HG02840 (cell line): Measurements from ENCODE around the gene HCAR1.
"Not testable (repeated sequence)": the region's sequence is repeated elsewhere in the genome, so short reads cannot be mapped to it uniquely, and the experiment has no call there.

ENCODE experiments used
- ATAC-seq: cut with Tn5 transposase; IDR thresholded peaks from one replicate; pipeline ENCODE4 v1.9.1; 2021; ENCODE audit warnings: mild to moderate bottlenecking, moderate library complexity, moderate number of reproducible peaks; ENCODE audit not compliant: unreplicated experiment, low FRiP score

The HCAR1 gene, protein sequence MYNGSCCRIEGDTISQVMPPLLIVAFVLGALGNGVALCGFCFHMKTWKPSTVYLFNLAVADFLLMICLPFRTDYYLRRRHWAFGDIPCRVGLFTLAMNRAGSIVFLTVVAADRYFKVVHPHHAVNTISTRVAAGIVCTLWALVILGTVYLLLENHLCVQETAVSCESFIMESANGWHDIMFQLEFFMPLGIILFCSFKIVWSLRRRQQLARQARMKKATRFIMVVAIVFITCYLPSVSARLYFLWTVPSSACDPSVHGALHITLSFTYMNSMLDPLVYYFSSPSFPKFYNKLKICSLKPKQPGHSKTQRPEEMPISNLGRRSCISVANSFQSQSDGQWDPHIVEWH

DNA sequence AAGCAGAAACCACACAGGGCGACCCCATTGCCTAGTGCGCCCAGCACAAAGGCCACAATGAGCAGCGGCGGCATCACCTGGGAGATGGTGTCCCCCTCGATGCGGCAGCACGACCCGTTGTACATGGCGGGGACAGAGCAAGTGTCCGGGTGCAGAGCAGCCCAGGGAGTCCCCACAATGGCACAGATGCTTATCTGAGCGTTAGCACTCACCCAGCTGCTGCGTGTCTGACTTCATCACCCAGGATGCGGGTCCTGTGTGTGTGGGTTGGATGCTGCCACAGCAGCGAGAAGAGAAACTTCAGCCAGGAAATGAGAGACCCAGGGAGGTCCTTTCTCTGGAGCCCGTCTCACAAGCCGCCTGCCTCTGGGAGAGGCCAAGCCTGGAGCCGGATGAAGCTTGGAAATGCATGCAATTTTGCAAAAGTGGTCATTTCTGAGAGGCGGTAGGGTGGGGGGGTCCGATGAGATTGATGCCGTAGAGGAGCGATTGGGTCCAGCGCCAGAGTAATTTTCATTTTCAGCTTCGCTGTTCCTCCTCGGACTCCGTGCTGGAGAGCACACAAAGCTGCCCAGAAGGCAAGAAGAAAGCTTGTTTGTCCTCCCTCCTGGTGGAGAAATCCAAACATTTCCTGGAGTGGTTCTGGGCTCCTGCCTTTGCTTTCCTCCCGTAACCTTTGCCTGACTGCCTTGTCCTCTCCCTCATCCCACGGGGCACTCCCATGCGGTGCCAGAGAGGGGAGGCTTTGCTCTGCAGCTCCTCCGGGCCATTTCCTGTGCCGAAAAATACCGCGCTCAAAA lies at the start of gene HCAR1:
HCAR1 (minus strand) TSS at position 630 of the 800 bp plus-strand sequence; CDS start at position 125, 505 bp downstream.
- ATAC-seq = no peak

DNA sequence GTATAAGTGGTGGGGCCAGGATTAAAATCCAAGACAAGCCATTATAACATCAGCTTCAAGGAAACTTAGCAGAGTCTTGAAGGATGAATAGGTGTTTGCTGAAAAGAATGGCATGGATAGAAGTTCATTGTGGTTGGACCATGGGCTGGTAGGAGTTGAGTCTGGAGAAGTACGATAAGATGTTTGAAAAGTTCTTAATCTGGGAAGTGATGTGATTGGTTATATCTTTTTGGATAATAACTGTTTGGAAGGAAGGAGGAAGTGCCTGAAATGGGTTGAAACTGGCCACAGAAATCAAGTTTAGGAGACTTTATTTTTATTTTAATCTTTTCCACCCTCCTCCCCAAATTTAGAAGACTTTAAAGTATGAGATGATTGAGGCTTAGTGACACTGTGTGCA lies 26.9 kb upstream of the HCAR1 start:
- no peak for ATAC-seq

DNA sequence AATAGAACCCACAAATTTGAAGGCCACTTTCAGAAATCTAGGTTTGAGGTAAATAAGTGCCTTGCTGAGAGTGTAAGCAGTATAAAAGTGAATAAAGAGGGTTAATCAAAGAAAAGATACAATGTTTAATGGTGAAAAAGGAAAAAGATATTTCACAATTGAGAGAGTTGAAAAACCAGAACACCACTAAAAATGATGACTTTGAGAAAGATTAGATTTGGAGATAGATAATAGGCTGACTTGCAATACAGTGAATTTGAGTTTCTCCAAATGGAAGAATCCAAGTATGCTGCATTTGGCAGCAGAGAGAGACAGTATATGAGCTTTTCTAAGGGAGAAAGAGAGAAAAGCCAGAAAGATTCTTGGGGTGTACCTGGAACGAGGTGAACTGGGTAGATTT lies 24.1 kb upstream of the HCAR1 start:
- no peak for ATAC-seq

DNA sequence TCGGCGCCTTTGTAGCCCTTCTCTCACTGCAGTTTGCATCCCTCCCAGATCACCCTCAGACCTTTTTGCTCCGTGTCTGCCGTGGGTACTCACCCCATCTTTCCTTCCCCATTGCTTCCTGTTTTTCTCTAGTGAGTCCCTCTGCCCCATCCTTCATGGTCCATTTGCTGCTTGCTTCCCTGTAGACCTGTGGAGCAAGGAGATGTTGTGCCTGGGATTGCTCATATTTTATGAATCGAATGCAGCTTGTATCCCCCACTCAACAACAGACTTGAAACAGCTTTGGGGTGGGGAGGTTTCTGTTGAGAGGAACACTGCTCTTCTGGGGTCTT lies 22.6 kb upstream of the HCAR1 start:
- no peak for ATAC-seq

DNA sequence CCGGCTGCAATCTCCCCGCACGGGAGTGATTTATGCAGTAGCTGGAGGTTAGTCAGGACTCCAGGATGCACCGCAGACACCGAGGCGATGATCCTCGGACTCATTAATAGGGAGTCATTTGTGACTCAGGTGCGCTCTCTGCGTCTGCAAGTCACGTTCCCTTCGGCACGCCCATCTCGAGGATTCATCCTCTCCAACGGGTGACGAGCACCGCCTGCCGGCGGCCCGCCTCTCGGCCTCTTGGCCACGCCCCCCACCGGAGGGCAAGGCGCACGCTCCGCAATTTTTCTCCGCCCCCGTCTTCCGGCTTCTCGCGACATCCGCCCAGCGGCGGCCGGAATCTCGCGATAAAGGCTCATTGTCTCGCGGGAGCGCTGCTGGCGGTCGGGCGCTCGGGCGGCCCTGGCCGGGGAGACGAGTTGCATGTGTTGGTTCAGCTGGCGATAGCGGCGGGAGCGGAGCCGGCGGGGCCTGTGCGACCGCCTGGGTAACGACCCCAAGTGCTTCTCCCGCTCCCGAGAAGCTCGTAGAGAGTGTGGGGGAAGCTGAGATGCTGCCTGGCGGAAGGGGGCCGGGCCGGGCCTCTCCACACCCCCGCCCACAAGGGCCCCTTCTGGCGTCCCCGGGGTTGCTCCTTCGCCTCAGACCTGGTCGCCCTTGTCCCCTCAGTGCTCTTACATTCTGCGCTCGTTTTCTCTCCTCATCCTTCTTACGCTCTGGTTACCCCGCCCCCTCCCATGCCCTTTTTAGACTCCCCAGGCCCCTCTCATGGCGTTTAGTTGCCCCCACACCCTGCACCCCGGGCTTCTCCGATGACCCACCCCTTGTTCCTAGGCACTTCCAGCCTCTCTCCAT lies 22.0 kb upstream of the HCAR1 start, which contains the start of gene DENR:
DENR (plus strand) TSS at position 361 of the 855 bp plus-strand sequence. CDS start 878 bp downstream, outside the sequence.
- peak; percentile 94 for ATAC-seq

DNA sequence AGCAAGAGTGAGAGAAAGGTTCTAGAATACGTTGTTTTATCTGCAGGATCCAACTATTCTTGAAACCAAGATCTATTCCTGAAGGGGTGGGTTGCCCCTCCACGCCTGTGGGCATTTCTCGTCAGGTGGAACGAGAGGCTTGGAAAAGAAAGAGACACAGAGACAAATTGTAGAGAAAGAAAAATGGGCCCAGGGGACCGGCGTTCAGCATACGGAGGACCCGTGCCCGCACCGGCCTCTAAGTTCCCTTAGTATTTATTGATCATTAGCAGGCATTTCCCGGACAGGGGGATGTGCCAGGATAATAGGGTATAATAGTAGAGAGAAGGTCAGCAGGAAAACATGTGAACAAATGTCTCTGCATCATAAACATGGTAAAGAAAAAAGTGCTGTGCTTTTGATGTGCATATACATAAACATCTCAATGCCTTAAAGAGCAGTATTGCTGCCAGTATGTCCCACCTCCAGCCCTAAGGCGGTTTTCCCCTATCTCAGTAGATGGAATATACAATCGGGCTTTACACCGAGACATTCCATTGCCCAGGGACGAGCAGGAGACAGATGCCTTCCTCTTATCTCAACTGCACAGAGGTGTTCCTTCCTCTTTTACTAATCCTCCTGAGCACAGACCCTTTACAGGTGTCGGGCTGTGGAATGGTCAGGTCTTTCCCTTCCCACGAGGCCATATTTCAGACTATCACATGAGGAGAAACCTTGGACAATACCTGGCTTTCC lies 20.3 kb upstream of the HCAR1 start:
- ATAC-seq = not testable (repeated sequence)

DNA sequence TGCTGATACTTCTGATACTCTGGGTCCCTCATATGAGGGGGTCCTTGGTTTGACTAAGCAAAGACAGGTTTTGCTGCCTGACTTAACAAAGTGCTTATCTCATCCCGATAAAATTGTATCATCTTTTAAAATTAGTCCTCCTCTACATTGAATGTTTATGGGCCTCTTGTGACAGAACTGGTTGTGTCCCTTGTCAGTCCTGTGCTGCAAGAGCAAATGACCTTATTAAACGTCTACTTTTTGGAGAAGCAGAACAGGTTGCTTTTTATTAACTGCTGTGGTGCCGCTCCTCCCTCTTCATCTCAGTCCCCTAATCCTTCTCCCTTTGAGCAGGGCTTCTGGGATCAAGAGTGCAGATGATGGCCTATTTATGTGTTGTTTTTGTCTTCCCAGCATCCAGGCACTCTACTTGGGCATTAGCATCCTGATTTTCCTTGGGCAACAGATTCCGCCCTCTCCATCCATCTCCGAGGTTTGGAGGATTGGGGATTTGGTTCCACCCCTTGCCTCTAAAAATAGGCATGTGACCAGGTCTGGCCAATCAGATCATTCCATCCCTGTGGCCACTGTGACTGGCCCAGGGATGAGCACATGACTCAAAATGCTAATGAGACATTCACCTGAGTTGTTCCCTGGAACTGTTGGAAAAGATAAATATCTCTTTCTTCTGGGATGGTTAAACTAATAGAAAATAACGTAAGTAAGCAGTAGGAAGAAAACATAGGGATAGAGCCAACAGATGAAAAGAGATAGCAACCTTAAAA lies 19.1 kb upstream of the HCAR1 start:
- ATAC-seq = no peak

DNA sequence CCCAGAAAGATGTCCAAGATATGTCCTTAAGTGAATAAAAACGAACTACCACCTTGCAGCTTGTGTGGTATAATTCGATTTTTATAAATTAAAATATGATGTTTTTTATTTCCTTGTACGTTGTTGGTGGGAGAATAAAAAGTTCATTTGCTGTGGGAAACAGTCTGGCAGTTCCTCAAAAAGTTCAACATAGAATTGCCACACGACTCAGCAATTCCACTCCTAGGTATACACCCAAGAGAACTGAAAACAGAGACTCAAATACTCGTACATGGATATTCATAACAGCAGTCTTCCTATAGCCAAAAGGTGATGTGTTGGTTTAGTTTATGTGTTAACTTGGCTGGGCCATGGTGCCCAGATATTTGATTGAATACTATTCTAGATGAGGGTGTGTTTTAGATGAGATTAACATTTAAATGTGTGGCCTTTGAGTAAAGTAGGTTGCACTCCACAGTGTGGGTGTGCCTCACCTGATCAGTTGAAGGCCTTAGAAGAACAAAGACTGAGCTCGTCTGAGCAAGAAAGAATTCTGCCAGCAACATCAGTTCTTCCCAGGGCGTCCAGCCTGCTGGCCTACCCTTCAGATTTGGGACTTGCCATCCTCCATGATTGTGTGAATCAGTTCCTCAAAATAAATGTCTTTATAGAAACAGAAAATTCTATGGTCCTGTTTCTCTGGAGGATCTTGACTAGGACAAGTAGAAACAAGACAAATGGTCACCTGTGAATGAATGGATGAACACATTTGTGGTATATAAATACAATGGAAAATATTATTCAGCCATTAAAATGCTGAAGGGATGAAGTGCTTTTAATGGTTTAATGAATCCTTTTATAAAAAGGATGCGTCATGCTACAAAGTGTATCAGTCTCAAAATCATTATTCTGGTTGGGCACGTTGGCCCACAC lies 16.8 kb upstream of the HCAR1 start:
- no peak for ATAC-seq

DNA sequence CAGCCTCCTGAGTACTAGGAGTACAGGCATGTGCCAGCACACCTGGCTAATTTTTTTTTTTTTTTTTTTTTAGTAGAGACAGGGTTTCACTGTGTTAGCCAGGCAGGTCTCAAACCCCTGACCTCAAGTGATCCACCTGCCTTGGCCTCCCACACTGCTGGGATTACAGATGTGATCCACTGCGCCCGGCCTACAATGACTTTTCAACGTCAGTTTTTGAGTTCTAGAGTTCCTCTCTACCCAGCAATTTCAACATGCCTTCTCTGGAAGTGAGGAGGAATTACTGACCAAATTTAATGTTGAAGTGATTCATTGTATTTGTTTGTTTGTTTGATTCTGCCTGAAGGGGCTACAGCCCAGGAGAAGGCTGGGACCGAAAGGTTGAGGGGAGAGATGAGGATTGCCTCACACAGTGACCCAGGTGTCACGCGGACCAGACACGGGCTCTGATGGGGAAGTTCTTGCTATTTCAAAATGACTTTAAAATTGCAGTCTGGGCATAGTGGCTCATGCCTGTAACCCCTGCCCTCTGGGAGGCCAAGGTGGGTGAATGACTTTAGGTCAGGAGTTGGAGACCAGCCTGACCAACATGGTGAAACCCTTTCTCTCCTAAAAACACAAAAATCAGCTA lies 13.4 kb upstream of the HCAR1 start:
- no peak for ATAC-seq

DNA sequence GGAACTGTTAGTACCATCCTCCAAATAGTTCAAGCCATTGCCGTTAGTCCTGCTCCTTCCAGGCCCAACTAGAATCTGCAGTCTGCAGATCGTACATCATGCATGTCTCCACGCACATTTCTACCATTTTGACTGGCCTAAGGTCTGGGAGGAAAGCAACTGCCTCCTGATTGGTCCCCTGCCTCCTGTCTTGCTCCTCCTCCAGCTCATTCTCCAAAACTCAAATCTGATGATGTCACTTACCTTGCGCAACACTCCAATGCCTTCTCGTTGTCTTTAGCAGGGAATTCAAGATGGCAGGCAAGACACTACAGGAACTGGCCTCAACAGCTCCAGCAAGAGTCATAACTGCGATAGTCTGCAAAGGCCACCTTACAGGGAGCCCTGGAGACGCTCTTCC lies 9.7 kb upstream of the HCAR1 start:
- no peak for ATAC-seq

DNA sequence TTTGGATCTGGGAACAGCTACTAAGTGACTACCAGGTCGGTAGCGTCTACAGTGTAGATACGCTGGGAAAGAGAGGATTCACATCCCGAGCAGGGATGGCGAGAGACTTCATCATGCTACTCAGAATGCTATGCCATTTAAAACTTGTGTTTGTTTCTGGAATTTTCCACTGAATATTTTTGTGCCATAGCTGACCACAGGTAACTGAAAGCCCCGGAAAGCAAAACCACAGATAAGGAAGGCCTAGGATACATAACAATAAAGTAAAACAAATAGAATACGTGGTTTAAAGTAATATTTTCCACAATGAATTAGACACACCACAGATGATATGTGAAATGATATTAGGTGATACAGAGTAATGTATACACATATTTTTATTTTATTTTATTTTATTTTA lies 7.9 kb upstream of the HCAR1 start:
- ATAC-seq = no peak

DNA sequence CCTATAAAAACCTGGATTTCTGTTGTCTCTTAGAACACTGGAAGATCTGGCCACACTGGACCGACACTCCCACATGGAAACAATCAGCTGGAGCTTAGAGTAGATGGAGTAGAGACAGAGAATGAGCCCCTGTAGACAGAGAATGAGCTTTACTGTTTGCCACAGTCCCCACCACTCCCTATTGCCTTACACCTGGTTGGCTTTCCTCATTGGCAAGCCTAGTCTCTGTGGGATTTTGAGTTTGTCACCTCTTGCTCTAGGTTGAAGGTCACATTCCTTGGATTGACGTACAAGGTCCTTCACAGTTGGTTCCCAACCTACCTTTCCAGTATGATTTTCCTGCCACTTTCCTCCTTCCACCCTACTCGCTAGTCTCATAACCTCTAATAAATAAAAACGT lies 2.0 kb upstream of the HCAR1 start:
- no peak for ATAC-seq

DNA sequence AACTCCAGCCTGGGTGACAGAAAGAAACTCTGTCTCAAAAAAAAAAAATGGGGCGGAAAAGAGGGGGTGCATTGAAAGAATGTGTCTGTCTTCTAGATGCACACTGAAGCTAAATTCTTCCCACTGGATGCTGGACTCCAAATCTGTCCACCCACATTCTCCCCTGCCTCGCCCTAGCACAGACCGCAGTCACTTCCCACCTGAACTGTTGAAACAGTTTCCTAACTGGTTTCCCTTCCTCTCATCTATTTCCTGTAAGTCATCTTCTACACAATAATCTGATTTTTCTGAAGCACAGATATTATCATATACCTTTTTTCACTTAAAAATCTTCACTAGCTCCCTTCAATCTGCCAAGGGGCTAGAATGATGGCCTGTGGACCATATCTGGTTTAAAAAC lies 1.5 kb upstream of the HCAR1 start:
- no peak for ATAC-seq

DNA sequence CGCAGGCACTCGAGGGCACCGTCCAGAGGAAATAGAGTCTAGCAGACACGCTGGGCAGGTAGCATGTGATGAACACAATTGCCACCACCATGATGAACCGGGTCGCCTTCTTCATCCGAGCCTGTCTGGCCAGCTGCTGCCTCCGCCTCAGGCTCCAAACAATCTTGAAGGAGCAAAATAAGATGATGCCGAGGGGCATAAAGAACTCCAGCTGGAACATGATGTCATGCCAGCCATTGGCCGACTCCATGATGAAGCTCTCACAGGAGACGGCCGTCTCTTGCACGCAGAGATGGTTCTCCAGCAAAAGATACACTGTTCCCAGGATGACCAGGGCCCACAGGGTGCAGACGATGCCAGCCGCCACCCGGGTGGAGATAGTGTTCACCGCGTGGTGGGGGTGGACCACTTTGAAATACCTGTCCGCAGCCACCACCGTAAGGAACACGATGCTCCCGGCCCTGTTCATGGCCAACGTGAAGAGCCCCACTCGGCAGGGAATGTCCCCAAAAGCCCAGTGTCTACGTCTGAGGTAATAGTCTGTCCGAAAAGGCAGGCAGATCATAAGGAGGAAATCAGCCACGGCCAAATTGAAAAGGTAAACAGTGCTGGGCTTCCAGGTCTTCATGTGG lies 945 bp downstream of the HCAR1 start:
- ATAC-seq = no peak

DNA sequence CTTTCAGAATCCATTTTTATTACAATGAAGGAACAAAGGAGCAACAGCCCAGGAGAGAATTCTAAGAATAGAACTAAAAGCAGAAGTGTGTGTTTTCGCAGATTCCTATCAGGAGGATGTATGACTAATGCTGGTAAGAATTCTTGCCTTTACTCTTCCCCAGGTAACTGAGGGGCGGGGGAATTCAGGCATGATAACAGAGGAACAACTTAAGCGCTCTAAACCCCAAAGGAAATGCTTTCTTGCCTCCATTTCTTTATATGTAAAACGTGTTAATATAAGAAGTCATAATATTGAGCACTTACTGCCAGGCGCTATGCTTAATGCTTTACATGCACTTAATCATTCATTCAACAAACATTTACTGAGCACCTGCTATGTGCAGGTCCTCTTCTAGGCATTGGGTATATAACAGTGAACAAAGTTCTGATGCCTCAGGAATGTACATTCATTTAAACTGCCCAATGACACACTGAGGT lies 4.5 kb downstream of the HCAR1 start:
- ATAC-seq = no peak

DNA sequence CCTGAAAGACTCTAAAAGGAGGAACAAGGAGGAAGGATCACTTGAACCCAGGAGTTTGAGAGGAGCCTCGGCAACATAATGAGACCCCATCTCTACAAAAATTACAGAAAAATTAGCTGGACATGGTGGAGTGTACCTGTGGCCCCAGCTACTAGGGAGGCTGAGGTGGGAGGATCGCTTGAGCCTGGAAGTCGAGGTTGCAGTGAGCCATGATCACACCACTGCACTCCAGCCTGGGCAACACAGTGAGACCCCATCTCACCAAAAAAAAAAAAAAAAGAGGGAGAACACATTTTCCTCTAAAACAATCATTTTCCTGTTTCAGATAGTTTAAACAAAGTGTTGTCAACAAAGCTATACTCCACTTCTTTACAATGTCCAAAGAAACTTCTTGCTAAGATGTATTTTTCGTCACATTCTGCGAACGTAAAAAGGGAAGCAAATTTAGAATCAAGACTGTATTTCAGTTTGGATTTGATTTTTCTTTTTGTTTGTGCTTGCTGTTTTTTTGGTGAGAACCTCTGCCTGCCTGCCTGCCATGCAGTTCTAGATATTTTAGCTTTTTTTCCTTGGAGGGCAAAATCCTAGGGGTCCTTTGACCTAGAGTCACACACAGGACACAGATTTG lies 5.1 kb downstream of the HCAR1 start:
- ATAC-seq = no peak

DNA sequence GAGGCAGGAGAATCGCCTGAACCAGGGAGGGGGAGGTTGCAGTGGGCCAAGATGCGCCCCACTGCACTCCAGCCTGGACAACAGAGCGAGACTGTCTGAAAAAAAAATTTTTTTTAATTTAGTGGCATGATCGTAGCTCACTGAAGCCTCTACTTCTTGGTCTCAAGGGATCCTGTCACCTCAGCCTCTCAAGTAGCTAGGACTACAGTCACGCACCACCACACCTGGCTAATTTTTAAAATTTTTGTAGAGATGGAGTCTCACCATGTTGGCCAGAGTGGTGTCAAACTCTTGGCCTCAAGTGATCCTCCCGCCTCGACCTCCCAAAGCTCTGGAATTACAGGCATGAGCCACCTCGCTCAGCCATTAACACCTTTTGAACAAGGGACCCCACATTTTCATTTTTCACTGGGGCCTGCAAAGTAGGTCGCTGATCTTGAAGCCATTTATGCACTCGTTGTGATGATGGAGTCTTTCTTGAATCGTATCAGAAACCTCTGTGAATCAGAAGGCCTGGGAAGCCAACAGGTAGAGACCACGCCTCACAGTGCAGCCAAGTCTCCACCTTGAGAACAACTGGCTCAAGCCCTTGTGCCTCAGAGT lies 5.9 kb downstream of the HCAR1 start:
- no peak for ATAC-seq
